Keratinocyte (primary cell): ENCODE results near the gene RCAN3. TPM values are rescaled to one million over a fixed set of nuclear protein-coding genes. Genes with fewer than 3 reads are reported as not detected.

Experiments used
- DNase-seq: peaks from one replicate; pipeline ENCODE4 v3.0.0-alpha.2; 2011; ENCODE audit warnings: low read depth, missing footprints, low spot score
- FAIRE-seq: peaks from 2 replicates; lab custom pipeline; 2011; peaks lifted over from hg19 to GRCh38; lab: Jason Lieb, UNC
- H2AFZ ChIP-seq: 2 replicates; pipeline ENCODE4 v1.6.0; 2012; ENCODE audit warnings: low read length, control low read depth, inconsistent platforms; ENCODE audit not compliant: control insufficient read depth
- H3K27ac ChIP-seq: 2 replicates; pipeline ENCODE4 v1.5.1; 2011; ENCODE audit warnings: low read length; ENCODE audit not compliant: control insufficient read depth, insufficient read depth
- H3K27me3 ChIP-seq: 3 replicates; pipeline ENCODE4 v1.6.0; 2011; ENCODE audit warnings: low read length; ENCODE audit not compliant: control insufficient read depth, insufficient read depth; ENCODE audit errors: extremely low read depth
- H3K36me3 ChIP-seq, 2 experiments: 2 replicates in 1 of 2; 3 replicates in 1 of 2; pipeline ENCODE4 v1.5.1; 2011; ENCODE audit warnings: low read length in 2 of 2, mild to moderate bottlenecking in 1 of 2; ENCODE audit not compliant: control insufficient read depth in 2 of 2, insufficient read depth in 2 of 2; ENCODE audit errors: extremely low read depth in 1 of 2
- H3K4me1 ChIP-seq: 3 replicates; pipeline ENCODE4 v1.5.1; 2011; ENCODE audit warnings: low read length; ENCODE audit not compliant: control insufficient read depth, insufficient read depth; ENCODE audit errors: extremely low read depth
- H3K4me2 ChIP-seq: 3 replicates; pipeline ENCODE4 v1.6.0; 2011; ENCODE audit warnings: low read depth, low read length; ENCODE audit not compliant: control insufficient read depth, insufficient read depth; ENCODE audit errors: extremely low read depth
- H3K4me3 ChIP-seq, 3 experiments: fragments of 200-600 bp in 1 of 3; sonication (generic) in 1 of 3; 2 replicates in 2 of 3; 3 replicates in 1 of 3; pipeline ENCODE4 v1.5.1; 2011 to 2016; ENCODE audit warnings: low read length in 3 of 3, mild to moderate bottlenecking in 3 of 3, control low read depth in 2 of 3, inconsistent platforms in 1 of 3, low read depth in 1 of 3, mixed read lengths in 1 of 3, mixed run types in 1 of 3, moderate library complexity in 1 of 3; ENCODE audit not compliant: control insufficient read depth in 2 of 3, insufficient read depth in 2 of 3; ENCODE audit errors: extremely low read depth in 1 of 3
- H3K79me2 ChIP-seq: 2 replicates; pipeline ENCODE4 v1.6.0; 2012; ENCODE audit warnings: low read length; ENCODE audit not compliant: control insufficient read depth, insufficient read depth
- H3K9ac ChIP-seq: 3 replicates; pipeline ENCODE4 v1.6.0; 2011; ENCODE audit warnings: low read length; ENCODE audit not compliant: control insufficient read depth, insufficient read depth; ENCODE audit errors: extremely low read depth
- H3K9me1 ChIP-seq: 3 replicates; pipeline ENCODE4 v1.6.0; 2011; ENCODE audit warnings: low read length; ENCODE audit not compliant: control insufficient read depth, insufficient read depth; ENCODE audit errors: extremely low read depth
- H3K9me3 ChIP-seq: 2 replicates; pipeline ENCODE4 v1.5.1; 2012; ENCODE audit warnings: low read depth, low read length; ENCODE audit not compliant: control insufficient read depth
- H4K20me1 ChIP-seq: 3 replicates; pipeline ENCODE4 v1.6.0; 2011; ENCODE audit warnings: low read length; ENCODE audit not compliant: control insufficient read depth, insufficient read depth; ENCODE audit errors: extremely low read depth
- CTCF ChIP-seq, 3 experiments: IDR thresholded peaks in 1 of 3; conservative IDR thresholded peaks in 1 of 3; optimal IDR thresholded peaks in 1 of 3; 2 replicates in 2 of 3; 3 replicates in 1 of 3; pipeline versions ENCODE3 to v1.5.1; 2011; ENCODE audit warnings: low read length in 3 of 3, mild to moderate bottlenecking in 3 of 3, moderate library complexity in 2 of 3, control low read depth in 1 of 3, inconsistent platforms in 1 of 3; ENCODE audit not compliant: insufficient read depth in 2 of 3; ENCODE audit errors: extremely low read depth in 1 of 3
- EZH2 ChIP-seq: IDR thresholded peaks from one replicate; pipeline ENCODE4 v1.6.1; 2012; ENCODE audit warnings: inconsistent platforms, mild to moderate bottlenecking, low read length, moderate library complexity
- dilution Hi-C: fragments of 300-500 bp; cut with MboI; formaldehyde crosslinking; loops from one replicate; pipeline ENCODE4 v1.7.0; 2020; ENCODE audit warnings: low sequenced_read_pairs; ENCODE audit not compliant: extremely low pct_ligation_motif_present
- polyA plus RNA-seq, 5 experiments: library from polyadenylated mRNA; depleted of rRNA in 3 of 5; stranded (reverse) in 3 of 5; stranded (forward) in 1 of 5; unstranded in 1 of 5; fragments of >200 nt; gene quantifications; 1 replicate in 1 of 5; 2 replicates in 3 of 5; 3 replicates in 1 of 5; pipeline versions ENCODE4 v1.2.1 to v1.2.3, GENCODE V29; 2011 to 2012; ENCODE audit warnings: missing spikeins in 2 of 5, low read depth in 1 of 5, low replicate concordance in 1 of 5

RCAN3 gene
- polyA plus RNA-seq, 1 donor (not counting 4 experiments of a cell fraction or from before 2014, with no cell fraction given), result 13.8 TPM

DNA sequence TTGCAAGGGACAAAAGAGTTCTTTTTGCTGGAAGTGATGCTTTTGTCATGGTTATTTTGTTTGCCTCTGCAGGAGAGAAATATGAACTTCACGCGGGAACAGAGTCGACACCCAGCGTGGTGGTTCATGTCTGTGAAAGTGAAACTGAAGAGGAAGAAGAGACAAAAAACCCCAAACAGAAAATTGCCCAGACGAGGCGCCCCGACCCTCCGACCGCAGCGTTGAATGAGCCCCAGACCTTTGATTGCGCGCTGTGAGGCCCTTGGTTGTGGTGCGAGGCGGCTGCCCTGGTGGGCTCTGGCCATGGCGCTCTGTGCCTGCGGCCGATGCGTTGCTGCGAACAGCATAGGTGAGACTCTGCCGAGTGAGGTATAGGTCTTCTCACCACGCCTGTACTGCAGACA, 32.4 kb downstream of the RCAN3 start:
- no peaks in the 10 kb centered on the region for H3K27me3 ChIP-seq
- no peak overlapping the region for H3K9ac ChIP-seq
- H3K9me3 ChIP-seq, result no peaks in the 10 kb centered on the region
- no peaks in the 10 kb centered on the region for H3K4me1 ChIP-seq
- no peak overlapping the region for H3K27ac ChIP-seq
- no peak overlapping the region for H3K4me2 ChIP-seq
- no peak overlapping the region for H2AFZ ChIP-seq
- no peak for DNase-seq
- H3K4me3 ChIP-seq, result no peak overlapping the region
- FAIRE-seq, result no peak
- no peaks in the 10 kb centered on the region for H4K20me1 ChIP-seq
- H3K79me2 ChIP-seq, result no peaks in the 10 kb centered on the region
- H3K36me3 ChIP-seq, result peaks cover 4 to 8% of the 10 kb centered on the region in 2 experiments
- TF ChIP-seq EZH2, result no peak
- no peak for TF ChIP-seq CTCF (optimal IDR thresholded peaks at IDR 0.05 in 1 of 3, IDR thresholded peaks at IDR 0.05 in 1 of 3, conservative IDR thresholded peaks at IDR 0.05 in 1 of 3; ENCODE audit: extremely low read depth in 1 of 3, insufficient read depth in 2 of 3, low read length in 3 of 3)
- dilution Hi-C loops, result no loop called here
- H3K9me1 ChIP-seq, result no peaks in the 10 kb centered on the region

DNA sequence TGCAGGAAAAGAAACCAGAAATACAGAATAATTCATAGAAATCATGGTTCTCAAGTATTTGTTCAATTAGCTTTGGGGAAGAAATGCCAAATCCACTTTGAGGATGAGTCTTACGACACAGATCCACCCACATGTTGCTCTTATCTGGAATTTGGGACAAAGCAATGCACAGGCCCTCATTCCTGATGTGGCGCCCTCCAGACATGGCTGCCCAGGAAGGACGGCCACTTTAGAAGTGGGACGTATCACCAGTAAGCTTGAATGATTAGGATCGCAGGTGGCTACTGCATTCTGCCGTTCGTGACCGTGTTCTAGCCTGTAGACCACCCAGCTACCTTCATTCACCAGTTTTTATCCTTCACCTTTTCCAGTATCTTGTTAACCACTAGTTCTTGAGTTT, 33.1 kb downstream of the RCAN3 start:
- Histone ChIP-seq H3K4me3 (no peak overlapping the region), H3K9ac (no peak overlapping the region), H3K4me2 (no peak overlapping the region), H3K36me3 (peaks cover 4 to 8% of the 10 kb centered on the region in 2 experiments), H3K27me3 (no peaks in the 10 kb centered on the region), H3K9me1 (no peaks in the 10 kb centered on the region), H3K9me3 (no peaks in the 10 kb centered on the region), H3K79me2 (no peaks in the 10 kb centered on the region), H3K27ac (no peak overlapping the region), H4K20me1 (no peaks in the 10 kb centered on the region), H3K4me1 (peaks cover 2% of the 10 kb centered on the region), H2AFZ (no peak overlapping the region)
- FAIRE-seq (no peak), DNase-seq (no peak)
- TF ChIP-seq EZH2 (no peak), CTCF (optimal IDR thresholded peaks at IDR 0.05 in 1 of 3, IDR thresholded peaks at IDR 0.05 in 1 of 3, conservative IDR thresholded peaks at IDR 0.05 in 1 of 3; ENCODE audit: extremely low read depth in 1 of 3, insufficient read depth in 2 of 3, low read length in 3 of 3) (no peak)
- dilution Hi-C loops, result no loop called here
